Measurements from ENCODE around the gene LGALS14.
"Not testable (repeated sequence)": the region's sequence is repeated elsewhere in the genome, so short reads cannot be mapped to it uniquely, and the experiment has no call there.

The LGALS14 gene

DNA sequence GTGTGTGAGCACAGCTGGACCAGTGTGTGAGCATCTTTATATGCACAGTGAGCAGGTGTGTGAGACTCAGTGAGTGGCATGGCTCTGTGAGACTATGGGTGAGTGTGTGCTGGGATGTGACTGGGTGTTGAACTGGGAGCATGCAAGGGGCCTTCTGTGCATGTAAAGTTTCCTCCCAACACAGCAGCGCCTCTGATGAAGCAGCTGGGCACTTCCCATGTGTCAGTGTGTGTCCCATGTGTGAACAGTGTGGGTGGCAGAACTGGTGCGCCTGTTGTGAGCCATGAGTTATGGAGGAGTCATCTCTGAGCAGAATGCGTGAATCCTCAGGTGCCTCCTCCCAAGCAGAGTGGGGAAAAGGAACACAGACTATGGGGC, 24.5 kb upstream of the LGALS14 start:
- DNase-seq (ENCODE audit: low spot score), result no peak
- TF ChIP-seq, protein P1, sequence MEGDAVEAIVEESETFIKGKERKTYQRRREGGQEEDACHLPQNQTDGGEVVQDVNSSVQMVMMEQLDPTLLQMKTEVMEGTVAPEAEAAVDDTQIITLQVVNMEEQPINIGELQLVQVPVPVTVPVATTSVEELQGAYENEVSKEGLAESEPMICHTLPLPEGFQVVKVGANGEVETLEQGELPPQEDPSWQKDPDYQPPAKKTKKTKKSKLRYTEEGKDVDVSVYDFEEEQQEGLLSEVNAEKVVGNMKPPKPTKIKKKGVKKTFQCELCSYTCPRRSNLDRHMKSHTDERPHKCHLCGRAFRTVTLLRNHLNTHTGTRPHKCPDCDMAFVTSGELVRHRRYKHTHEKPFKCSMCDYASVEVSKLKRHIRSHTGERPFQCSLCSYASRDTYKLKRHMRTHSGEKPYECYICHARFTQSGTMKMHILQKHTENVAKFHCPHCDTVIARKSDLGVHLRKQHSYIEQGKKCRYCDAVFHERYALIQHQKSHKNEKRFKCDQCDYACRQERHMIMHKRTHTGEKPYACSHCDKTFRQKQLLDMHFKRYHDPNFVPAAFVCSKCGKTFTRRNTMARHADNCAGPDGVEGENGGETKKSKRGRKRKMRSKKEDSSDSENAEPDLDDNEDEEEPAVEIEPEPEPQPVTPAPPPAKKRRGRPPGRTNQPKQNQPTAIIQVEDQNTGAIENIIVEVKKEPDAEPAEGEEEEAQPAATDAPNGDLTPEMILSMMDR (IDR thresholded peaks at IDR 0.05; ENCODE audit: extremely low read depth, insufficient read depth, missing control alignments), result no peak
- in situ Hi-C loops (cut with MboI; ENCODE audit: low pct_unique_long_range_greater_than_20kb, low sequenced_read_pairs, unreplicated experiment), result loop anchor here (10.0 kb wide), 2 partner anchors 105 to 165 kb away; partner anchors contain the start of gene FBL

DNA sequence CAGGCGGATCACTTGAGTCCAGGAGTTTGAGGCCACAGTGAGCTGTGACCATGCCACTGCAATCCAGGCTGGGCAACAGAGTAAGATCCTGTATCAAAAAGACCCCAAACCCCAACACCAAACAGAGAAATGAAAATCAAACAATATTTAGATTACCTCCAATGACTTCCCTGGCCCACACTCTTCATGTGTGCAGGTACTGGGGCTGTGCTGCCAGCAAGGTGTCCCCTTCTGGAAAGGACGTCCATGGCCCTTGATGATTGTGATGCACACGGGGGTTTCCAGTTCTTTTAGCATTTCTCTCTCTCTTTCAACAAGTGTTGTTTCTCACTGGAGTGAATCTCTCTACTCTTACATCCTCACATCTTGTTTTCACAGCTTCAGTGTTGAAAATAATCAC, 23.7 kb upstream of the LGALS14 start:
- in situ Hi-C loops (cut with MboI; ENCODE audit: low pct_unique_long_range_greater_than_20kb, low sequenced_read_pairs, unreplicated experiment), result loop anchor here (10.0 kb wide), 1 partner anchor 164 kb away; the partner anchor contains the start of gene FBL
- DNase-seq (ENCODE audit: low spot score), result no peak
- TF ChIP-seq, protein P1 (IDR thresholded peaks at IDR 0.05; ENCODE audit: extremely low read depth, insufficient read depth, missing control alignments), result no peak

DNA sequence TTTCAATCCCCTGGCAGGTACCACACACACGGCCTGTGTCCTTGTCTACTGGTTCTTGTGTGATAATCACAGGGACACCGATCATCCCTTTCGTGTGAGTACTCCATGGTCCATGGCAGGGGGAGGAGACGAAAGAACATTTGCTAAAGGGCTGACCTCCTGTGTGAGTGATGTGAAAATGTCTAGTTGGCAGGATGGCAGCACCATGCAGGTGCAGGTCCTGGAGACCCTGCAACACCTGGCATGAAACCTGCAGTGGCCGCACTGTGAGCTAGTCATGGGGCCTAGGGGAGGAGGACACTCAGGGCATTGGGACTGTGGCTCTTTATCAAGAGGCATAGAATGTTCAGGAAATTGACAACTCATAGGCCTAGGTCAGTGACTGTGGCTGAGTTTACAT, 22.9 kb upstream of the LGALS14 start:
- TF ChIP-seq, protein P1 (IDR thresholded peaks at IDR 0.05; ENCODE audit: extremely low read depth, insufficient read depth, missing control alignments), result no peak
- DNase-seq (ENCODE audit: low spot score), result no peak
- in situ Hi-C loops (cut with MboI; ENCODE audit: low pct_unique_long_range_greater_than_20kb, low sequenced_read_pairs, unreplicated experiment), result loop anchor here (10.0 kb wide), 1 partner anchor 163 kb away; the partner anchor contains the start of gene FBL

DNA sequence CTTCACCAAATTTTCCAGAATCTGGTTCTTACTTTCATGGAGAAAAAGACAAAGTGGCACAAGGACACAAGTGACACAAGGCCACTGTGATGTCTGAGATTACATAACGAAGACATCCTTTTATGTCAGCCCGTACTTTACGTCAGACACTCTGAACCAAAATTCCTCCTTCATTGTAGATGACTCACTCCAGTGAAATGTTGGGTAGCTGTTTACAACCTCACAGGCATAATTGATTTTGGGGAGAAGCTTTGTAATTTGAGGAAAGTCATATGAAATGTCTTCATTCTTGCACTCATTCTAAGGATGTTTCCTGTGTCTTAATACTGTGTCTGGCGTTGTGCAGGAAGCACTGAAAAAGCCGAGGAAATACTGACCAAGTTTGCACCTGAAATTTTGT, 20.0 kb upstream of the LGALS14 start:
- no peak for DNase-seq (ENCODE audit: low spot score)
- TF ChIP-seq, protein P1 (IDR thresholded peaks at IDR 0.05; ENCODE audit: extremely low read depth, insufficient read depth, missing control alignments), result no peak
- in situ Hi-C loops (cut with MboI; ENCODE audit: low pct_unique_long_range_greater_than_20kb, low sequenced_read_pairs, unreplicated experiment), result loop anchor here (10.0 kb wide), 1 partner anchor 161 kb away; the partner anchor contains the start of gene FBL

DNA sequence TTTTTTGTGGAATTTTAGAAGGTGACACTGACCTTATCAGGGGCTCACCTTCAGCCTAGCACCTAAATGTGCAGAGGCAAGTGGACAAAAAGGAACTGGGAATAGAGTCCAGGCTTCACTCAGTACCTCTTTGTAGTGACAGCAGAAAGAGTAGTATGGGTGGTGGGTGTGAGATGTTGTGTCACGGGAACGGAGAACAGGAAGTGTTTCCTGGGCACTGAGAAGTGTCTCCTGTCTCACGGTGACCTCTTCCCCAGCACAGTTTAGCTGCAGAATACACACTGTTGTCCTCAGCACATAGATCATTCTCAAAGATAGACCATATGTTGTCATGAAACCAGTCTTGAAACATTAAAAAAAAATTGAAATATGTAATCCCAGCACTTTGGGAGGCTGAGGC, 17.5 kb upstream of the LGALS14 start:
- in situ Hi-C loops (cut with MboI; ENCODE audit: low pct_unique_long_range_greater_than_20kb, low sequenced_read_pairs, unreplicated experiment), result loop anchor here (10.0 kb wide), 1 partner anchor 158 kb away; the partner anchor contains the start of gene FBL
- DNase-seq (ENCODE audit: low spot score), result no peak
- TF ChIP-seq, protein P1 (IDR thresholded peaks at IDR 0.05; ENCODE audit: extremely low read depth, insufficient read depth, missing control alignments), result no peak

DNA sequence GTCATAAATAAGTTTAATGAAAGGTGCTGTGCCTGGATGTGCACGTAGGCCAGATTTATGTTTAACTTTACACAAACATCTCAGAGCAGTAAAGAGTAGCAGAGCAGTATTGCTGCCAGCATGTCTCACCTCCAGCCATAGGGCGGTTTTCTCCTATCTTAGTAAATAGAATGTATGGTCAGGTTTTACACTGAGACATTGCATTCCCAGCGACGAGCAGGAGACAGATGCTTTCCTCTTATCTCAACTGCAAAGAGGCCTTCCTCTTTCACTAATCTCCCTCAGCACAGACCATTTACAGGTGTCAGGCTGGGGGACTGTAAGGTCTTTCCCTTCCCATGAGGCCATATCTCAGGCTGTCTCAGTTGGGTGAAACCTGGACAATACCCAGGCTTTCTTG, 15.6 kb upstream of the LGALS14 start:
- in situ Hi-C loops (cut with MboI; ENCODE audit: low pct_unique_long_range_greater_than_20kb, low sequenced_read_pairs, unreplicated experiment), result loop anchor here (10.0 kb wide), 1 partner anchor 156 kb away; the partner anchor contains the start of gene FBL
- not testable (repeated sequence) for DNase-seq (ENCODE audit: low spot score)

DNA sequence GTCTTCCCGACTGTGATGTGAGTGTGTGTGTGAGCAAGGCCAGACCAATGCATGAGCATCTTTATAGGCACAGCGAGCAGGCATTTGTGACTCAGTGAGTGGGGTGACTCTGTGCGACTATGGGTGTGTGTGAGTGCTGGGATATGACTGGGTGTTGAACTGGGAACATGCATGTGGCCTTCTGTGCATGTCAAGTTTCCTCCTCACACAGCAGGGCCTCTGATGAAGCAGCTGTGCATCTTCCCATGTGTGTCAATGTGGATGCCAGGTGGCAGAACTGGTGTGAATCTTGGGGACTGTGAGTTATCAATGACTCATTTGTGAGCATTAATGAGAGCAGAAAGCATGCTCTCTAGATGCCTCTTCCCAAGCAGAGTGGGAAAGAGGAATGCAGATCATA, 12.1 kb upstream of the LGALS14 start:
- TF ChIP-seq, protein P1 (IDR thresholded peaks at IDR 0.05; ENCODE audit: extremely low read depth, insufficient read depth, missing control alignments), result no peak
- in situ Hi-C loops (cut with MboI; ENCODE audit: low pct_unique_long_range_greater_than_20kb, low sequenced_read_pairs, unreplicated experiment), result no loop called here
- no peak for DNase-seq (ENCODE audit: low spot score)
